HG02759 (cell line): ENCODE results near the gene LRP8.
A peak's percentile ranks its signal among the peaks of the same experiment; 100 is the strongest.
"Not testable (repeated sequence)": the region's sequence is repeated elsewhere in the genome, so short reads cannot be mapped to it uniquely, and the experiment has no call there.

Experiments used
- ATAC-seq: cut with Tn5 transposase; IDR thresholded peaks from one replicate; pipeline ENCODE4 v1.9.1; 2021; ENCODE audit warnings: mild to moderate bottlenecking, moderate library complexity; ENCODE audit not compliant: unreplicated experiment

The LRP8 gene

DNA sequence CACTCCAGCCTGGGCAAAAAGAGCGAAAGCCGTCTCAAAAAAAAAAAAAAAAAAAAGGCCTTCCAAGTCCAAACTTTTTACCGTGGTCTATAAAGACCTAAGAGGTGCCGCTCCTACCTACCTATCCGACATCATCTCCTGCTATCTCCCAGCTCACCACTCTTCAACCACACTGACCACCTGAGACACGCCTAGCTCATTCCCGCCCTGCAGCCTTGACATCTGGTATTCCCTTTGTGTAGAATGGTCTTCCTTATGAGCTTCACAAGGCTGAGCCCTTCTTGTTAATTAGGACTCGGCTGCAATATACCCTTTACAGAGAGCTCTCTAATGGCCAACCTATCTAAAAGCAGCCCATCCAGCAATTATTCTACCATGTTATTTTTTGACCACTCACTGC, 90.2 kb downstream of the LRP8 start:
- no peak for ATAC-seq

DNA sequence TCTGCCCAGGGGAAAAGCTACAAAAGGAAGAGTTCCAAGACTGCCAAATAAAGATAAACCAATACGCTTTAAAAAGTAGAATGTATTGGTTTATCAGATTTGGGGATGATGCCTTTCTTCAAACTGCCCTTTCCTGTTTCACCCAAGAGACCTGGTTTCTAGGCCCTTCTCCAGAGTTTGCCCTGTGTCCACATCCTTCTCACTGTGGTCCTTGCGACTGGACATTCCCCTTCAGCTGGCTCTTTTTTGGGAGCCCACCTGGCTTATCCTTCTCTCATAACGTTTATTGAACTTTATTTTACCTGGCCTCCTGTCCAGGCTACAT, 106.9 kb downstream of the LRP8 start:
- no peak for ATAC-seq

DNA sequence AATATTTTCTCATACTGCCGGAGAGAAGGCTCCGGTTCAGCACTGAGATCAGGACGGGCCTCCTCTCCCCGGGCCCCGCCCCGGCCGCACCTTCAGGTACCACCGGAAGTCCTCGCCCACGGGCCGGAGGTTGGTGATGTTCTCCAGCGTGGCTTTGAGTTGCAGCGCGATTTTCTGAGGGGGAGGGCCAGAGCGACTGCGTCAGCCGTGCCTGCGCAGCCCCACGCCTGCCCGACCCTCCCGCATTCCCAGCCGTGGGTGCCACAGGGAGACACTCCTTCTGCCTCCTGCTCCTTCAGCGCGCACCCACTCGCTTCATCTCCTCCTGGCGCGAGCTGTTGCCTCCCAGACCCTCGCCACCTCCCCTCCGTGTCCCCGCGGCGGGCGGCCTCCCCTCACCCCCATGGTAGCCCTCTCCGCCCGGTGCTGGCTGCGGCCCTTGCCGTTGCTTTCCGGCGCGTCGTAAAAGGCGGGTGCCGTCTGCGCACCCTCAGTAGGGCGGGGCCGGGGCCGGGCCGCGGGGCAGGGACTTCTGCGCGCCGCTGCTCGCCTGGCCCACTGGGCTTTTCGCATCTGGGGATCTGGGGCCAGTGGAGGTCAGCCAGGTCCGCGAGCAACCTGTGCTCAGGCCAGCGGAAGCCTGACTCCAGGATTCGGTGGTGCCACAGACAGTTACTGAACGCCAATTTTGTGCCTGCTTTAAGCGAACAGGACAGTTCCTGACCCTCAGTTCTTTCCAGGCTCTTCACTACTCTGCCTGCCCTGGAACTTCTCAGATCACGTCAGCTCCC, 107.5 kb downstream of the LRP8 start, which contains the start of gene CZIB:
Gene CZIB, minus strand, starts transcription at position 464 of the 791 bp plus-strand sequence. Its CDS starts 59 bp downstream, at position 405.
- peak; percentile 95 for ATAC-seq

DNA sequence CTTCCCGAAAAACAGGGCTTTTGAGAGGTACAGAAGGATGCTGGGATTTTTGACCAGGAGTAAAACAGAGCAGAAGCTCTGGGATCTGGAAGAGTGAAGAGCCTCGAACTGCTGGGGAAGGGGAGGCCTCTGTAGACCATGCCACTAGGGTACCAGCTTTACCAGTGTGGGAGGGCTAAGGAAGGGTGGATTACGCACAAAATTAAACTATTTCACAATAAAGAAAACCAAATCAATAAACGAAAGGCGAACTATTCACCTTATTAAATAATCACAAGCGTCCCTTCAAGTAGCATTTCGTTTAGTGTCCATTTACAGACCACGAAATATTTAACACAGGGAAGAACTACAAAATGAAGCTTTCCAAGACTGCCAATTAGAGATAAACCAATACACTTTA, 108.2 kb downstream of the LRP8 start:
- ATAC-seq: no peak

DNA sequence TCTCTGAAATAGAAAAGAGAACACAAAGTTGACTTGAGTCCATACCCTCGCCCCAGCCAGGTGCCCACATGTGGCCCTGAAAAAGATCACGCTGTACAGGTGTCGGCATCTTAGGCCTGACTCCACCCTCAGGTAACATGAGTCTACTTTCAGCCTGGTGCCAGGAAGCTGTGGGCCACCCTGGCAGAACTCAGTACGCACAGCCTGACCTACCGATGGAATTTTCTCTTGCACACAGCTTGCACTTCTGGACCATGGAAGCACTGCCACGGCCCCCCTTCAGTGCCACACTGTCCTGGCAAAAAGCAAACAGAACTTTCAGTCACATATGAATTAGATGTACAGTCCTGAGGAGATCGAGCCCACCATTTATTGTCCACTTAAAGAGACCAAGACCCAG, 109.7 kb downstream of the LRP8 start:
- ATAC-seq: no peak

DNA sequence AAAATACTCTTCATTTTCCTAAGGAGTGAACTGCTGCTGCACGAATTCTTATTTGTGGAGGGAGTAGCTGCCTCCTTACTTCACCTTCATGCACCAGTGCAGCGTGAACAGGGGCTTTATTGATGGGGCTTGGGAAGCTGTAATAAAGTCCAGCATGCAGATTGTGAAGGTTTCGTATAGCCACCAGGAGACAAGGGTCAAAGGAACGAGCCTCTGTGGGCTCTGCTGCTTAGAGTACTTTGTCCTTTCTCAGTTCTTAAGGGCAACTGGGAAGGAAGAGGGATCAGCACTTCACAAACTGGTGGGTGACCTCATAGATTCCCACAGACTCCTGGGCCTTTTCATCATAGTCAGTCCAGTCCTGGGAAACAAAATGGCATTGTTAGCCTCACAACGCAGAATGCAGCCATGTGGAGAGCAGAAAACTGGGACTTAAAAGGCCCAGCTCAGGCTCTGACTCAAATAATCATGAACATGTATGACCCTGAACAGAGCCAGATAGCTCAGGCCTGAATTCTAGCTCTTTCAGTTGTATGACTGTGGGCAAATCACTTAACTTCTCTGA, 113.4 kb downstream of the LRP8 start:
- no peak for ATAC-seq

DNA sequence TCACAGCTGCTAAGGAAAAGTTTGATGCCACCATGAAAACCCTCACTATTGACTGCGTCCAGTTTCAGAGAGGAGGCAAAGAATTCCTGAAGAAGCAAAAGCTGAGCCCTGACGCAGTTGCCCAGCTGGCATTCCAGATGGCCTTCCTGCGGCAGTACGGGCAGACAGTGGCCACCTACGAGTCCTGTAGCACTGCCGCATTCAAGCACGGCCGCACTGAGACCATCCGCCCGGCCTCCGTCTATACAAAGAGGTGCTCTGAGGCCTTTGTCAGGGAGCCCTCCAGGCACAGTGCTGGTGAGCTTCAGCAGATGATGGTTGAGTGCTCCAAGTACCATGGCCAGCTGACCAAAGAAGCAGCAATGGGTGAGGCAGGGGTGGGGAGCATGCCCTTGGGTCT, 116.9 kb downstream of the LRP8 start:
- ATAC-seq: no peak

DNA sequence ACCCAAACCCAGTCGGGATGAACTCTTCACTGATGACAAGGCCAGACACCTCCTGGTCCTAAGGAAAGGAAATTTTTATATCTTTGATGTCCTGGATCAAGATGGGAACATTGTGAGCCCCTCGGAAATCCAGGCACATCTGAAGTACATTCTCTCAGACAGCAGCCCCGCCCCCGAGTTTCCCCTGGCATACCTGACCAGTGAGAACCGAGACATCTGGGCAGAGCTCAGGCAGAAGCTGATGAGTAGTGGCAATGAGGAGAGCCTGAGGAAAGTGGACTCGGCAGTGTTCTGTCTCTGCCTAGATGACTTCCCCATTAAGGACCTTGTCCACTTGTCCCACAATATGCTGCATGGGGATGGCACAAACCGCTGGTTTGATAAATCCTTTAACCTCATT, 117.5 kb downstream of the LRP8 start:
- no peak for ATAC-seq

DNA sequence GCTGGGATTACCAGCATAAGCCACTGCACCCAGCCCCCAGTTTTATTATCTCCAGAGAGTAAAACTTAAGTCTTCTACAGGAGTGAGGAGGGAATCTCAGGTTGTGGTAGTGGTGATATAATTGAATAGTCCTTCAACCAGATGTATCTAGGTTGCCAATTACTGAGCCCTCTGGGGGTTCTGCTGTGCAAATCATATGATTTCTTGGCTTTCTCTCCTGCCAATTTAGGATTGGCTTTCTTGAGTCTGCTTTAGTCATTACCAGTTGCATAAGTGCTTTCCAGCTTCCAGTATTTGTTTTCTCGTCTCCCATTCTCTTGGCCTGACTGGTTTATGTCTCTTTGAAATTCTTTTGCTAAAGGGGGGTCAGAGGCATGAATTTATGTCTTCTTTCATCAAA, 120.1 kb downstream of the LRP8 start:
- ATAC-seq: no peak

DNA sequence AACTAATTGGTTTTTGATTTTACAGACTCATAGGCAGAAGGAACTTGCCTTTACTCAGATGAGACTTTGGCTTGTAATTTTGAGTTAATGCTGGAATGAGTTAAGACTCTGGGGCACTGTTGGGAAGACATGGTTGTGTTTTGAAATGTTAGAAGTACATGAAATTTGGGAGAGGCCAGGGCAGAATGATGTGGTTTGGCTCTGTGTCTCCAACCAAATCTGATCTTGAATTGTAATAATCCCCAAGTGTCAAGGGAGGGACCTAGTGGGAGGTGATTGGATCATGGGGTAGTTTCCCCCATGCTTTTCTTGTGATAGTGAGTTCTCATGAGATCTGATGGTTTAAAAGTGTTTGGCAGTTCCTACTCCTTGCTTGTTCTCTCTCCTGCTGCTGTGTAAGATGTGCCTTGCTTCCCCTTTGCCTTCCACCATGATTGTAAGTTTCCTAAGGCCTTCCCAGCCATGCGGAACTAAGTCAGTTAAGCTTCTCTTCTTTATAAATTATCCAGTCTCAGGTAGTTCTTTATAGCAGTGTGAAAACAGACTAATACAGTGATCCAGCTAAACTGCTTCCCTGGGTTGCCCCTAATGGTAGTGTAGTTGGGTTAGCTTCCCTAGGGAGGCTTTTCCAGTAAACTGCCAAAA, 121.0 kb downstream of the LRP8 start:
- ATAC-seq: no peak

DNA sequence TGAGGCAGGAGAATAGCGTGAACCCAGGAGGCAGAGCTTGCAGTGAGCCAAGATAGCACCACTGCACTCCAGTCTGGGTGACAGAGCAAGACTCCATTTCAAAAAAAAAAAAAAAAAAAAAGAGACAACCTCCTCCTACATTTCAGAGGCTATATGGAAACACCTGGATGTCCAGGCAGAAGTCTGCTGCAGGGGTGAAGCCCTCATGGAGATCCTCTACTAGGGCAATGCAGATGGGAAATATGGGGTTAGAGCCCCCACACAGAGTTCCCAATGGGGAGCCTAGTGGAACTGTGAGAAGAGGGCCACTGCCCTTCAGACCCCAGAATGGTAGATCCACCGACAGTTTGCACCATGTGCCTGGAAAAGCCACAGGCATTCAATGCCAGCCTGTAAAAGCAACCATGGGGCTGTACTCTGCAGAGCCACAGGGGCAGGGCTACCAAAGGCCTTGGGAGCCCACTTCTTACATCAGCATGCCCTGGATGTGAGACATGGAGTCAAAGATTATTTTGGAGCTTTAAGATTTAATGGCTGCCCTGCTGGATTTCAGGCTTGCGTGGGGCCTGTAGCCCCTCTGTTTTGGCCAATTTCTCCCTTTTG, 121.7 kb downstream of the LRP8 start:
- ATAC-seq: not testable (repeated sequence)

DNA sequence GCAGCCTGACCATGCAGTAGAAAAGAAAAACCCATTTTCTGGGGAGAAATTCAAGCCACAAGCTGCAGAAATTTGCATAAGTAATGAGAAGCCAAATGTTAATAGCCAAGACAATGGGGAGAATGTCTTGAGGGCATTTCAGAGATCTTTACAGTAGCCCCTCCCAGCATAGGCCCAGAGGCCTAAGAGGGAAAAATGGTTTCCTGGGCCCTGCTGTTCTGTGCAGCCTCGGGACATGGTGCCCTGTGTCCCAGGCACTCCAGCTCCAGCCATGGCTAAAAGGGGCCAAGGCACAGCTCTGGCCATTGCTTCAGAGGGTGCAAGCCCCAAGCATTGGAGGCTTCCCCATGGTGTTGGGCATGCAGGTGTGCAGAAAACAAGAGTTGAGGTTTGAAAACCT, 122.4 kb downstream of the LRP8 start:
- not testable (repeated sequence) for ATAC-seq

DNA sequence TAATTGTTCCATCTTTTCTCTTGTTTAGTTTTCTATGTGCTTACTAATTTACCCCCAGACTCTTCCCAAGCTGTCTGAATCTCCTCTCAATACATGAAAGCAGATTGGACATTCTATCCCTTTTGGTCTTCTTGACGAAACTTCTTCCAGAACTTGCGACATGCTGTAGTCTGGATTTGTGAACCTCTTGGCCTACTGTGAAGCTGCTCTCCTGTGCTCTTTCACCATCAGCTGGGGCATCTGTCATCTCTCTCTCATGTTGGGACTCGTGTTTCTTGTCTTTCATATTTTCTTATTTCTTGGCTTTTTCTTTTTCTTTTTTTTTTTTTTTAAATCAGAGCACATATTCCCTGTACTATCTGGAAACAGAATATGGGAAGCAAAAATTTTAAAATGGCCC, 124.4 kb downstream of the LRP8 start:
- no peak for ATAC-seq

DNA sequence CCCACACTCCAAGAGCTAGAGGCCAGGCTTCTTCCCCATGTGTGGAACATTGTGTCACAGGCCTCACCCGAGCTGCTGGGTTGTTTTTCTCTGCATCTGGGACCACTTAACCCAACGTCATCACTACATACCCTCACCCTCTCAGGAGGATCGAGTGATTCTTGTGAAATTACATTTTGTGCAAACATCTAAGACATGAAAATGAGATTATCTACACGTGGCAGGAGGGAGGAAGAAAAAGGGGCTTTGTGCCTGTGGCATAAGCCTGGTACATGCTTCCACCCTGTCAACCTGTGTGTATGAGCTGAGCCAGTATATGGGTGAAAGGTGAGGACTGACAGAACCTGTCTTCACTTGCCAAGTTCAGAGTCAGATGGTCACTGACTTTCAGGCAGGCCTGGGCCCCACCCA, 129.6 kb downstream of the LRP8 start:
- no peak for ATAC-seq

DNA sequence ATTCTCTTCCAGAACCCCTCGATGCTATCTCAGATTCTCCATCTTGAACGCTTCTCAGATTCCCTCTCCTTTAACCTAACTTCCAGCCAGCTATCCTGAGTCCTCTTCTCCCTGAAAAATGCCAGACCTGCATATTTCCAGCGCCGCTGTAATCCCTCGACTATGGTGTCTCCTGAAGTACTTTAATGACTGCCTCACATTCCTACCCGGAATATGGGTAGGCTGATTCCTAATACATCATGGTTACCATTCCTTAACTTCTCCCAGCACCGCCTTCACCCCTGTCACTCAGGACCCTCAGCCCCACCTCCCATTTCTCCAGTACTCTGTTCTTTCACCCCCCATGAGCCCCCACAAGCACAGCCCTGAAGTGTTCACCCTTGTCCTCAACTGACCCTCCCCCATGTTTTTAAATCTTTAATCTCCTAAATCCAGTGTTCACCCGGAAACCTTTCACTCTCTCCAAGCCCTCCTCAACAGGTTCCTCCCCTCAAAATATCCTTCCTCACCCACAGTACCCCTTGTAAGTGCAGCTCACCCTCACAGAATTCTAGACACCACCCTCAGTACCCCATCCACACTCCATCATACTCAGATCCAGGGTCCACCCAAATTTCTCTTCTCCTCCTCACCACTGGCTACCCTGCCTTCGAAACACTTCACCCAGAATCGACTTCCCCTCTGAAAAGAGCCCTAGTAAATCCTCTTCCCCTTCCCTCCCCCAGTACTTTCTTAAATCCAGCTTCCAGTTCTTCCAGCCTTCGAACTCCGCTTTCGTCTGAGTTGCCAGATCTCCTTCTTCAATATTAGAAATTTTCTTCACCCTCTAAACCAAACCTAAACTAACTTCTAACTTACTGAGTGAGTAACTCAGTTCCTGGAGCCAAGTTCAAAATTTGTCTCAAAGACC, 130.3 kb downstream of the LRP8 start:
- no peak for ATAC-seq

DNA sequence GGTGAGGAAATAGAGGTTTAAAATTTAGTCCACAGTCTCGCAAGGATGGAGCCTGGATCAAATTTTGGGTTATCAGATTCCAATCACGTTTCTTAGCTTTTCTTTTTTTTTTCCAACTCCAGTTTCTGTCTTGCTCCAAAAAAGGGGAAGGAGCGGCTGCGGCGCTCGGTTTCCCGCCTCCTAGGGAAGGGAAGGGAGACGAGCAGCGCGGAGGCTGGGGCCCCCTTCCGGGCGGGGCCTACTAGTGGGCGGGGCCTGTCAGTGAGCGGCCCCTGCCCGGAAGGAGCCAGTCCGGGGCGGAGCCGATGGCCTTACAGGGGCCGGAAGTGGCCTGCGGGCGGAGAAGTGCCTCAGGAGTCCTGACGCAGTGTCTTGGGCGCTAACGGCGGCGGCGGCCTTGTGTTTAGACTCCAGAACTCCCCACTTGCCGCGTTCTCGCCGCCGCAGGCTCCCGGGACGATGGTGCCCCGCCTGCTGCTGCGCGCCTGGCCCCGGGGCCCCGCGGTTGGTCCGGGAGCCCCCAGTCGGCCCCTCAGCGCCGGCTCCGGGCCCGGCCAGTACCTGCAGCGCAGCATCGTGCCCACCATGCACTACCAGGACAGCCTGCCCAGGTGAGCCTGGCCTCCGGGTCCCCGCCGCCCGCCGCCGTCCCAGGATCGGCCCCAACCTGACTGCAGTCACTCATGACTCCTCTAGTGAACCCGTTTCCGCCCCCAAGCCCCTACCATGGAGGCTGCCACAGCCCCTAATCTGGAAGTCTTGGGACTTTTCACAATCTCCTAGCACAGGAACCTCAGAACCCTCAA, 131.2 kb downstream of the LRP8 start, which contains the start of gene CPT2:
Gene CPT2, plus strand, starts transcription at position 340 of the 806 bp plus-strand sequence. Its CDS starts 120 bp downstream, at position 460.
- ATAC-seq: peak; percentile 100

DNA sequence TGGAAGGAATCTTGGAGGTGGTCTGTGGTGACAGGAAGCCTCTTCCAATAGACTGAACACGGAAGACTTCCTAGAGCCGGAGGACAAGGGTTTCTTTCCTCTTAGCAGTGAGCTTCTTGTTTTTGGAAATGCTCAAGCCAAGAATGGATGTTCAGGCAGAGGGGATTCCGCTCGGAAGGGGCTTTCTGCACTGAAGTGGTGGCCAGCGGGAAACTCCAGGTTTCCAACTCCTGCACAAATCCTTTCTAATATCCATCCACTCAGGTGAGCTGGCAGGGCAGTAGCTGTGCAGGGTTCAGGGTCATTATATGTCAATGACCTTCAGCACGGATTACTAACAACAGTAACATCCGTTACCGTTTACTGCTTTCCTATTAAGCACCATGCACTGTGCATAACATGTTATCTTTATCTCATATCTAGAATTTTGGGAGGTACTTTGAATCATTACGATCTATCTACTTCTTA, 131.8 kb downstream of the LRP8 start:
- peak; percentile 16 for ATAC-seq

DNA sequence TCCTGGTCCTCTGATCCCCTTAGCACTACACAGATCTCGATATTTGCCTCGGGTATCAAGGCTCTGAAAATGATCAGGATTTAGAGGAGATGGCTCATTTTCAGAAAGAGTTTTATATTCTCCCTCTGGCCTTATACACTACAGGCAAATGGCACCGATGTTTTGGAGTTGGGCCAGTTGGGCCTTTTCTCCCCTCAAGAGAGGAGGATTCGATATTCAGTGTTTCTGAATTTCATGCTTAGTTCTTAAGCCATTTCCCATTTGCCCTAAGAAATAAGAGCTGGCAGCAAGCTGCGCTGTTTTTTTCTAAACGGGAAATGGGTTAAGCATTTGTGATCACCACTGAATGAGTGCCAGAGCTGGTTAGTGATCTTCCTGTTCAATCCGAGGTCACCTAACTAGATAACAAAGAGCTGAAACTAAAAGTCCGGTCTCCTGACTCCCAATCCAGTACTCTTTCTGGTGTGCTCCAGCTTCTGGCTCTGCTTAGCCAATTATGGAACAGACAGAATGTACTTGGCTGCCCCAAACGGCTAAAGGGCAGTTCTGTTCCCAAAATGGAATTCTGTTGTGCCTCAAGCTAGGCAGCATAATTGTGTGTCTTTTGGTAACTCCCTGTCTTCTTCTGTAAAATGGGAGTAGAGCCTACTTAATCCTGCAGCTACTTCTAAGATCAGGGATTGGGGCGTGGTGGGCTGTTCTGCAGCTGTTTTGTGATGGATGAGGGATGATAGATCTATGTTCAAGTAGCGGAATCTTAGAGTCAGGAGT, 132.4 kb downstream of the LRP8 start:
- no peak for ATAC-seq
